HepG2 (cell line): Measurements from ENCODE around the gene NUP88. TPM values are rescaled to one million over a fixed set of nuclear protein-coding genes. Genes with fewer than 3 reads are reported as not detected.

Source experiments
- ATAC-seq: fragments of 200-7000 bp; cut with Tn5 transposase; 3 replicates; pipeline ENCODE4 v1.9.1; 2020; ENCODE audit warnings: mild to moderate bottlenecking, moderate library complexity
- BruUV-seq: library from RNA; stranded (reverse); fragments of 400-500 nt; replicated peaks from 2 replicates; lab custom pipeline; 2021; lab: Mats Ljungman, UMichigan
- CTCF ChIA-PET: fragments of 300-600 bp; formaldehyde crosslinking; extraction: SDS; loops from one replicate; lab custom pipeline; 2021; ENCODE audit warnings: low total read pairs, inconsistent platforms, low intra/inter-chr PET ratio; lab: Yijun Ruan, JAX
- POLR2A ChIA-PET: fragments of 350-600 bp; sonication (Branson Sonifier 250); formaldehyde crosslinking; loops from one replicate; lab custom pipeline; 2020; ENCODE audit warnings: antibody characterized with exemption, inconsistent platforms; lab: Yijun Ruan, JAX
- DNase-seq: peaks from one replicate; pipeline ENCODE4 v3.0.0-alpha.2; 2015; ENCODE audit warnings: low spot score
- FAIRE-seq: peaks from 3 replicates; lab custom pipeline; 2011; peaks lifted over from hg19 to GRCh38; lab: Jason Lieb, UNC
- H2AFZ ChIP-seq: one replicate; pipeline ENCODE4 v1.6.1; 2011; ENCODE audit warnings: low read length, inconsistent platforms
- H3K27ac ChIP-seq: fragments of 300-600 bp; 3 replicates; pipeline ENCODE4 v1.8.0; 2011; ENCODE audit warnings: mixed run types, mild to moderate bottlenecking, mixed read lengths, low read length, inconsistent platforms; ENCODE audit not compliant: insufficient read depth; ENCODE audit errors: extremely low read length
- H3K27me3 ChIP-seq, 2 experiments: fragments of 200-600 bp in 1 of 2; 2 replicates in 1 of 2; 3 replicates in 1 of 2; pipeline versions ENCODE4 v1.6.0 to v1.8.0; 2011; ENCODE audit warnings: low read length in 2 of 2, mild to moderate bottlenecking in 2 of 2, moderate library complexity in 2 of 2, inconsistent platforms in 1 of 2; ENCODE audit not compliant: insufficient read depth in 2 of 2, control insufficient read depth in 1 of 2
- H3K36me3 ChIP-seq, 2 experiments: fragments of 200-600 bp in 1 of 2; replicated peaks in 1 of 2; 2 replicates in 1 of 2; 3 replicates in 1 of 2; pipeline versions ENCODE4 v1.5.1 to v1.8.0; 2011; ENCODE audit warnings: low read length in 2 of 2, inconsistent platforms in 1 of 2; ENCODE audit not compliant: insufficient read depth in 2 of 2, control insufficient read depth in 1 of 2
- H3K4me1 ChIP-seq: 2 replicates; pipeline ENCODE4 v1.5.1; 2012; ENCODE audit warnings: low read length, inconsistent platforms; ENCODE audit not compliant: insufficient read depth
- H3K4me2 ChIP-seq: 2 replicates; pipeline ENCODE4 v1.6.0; 2011; ENCODE audit warnings: low read depth, low read length, inconsistent platforms
- H3K4me3 ChIP-seq, 3 experiments: fragments of 200-600 bp in 1 of 3; sonication (generic), shearing (Covaris generic) in 1 of 3; replicated peaks in 1 of 3; 2 replicates each; pipeline ENCODE4 v1.5.1; 2011 to 2016; ENCODE audit warnings: low read length in 3 of 3, inconsistent platforms in 2 of 3, low read depth in 2 of 3, mild to moderate bottlenecking in 2 of 3, control low read depth in 1 of 3, mixed read lengths in 1 of 3; ENCODE audit not compliant: insufficient read depth in 1 of 3
- H3K79me2 ChIP-seq: one replicate; pipeline ENCODE4 v1.6.1; 2011; ENCODE audit warnings: low read length, inconsistent platforms; ENCODE audit not compliant: insufficient read depth
- H3K9ac ChIP-seq: 2 replicates; pipeline ENCODE4 v1.6.0; 2011; ENCODE audit warnings: mild to moderate bottlenecking, low read depth, low read length, inconsistent platforms; ENCODE audit not compliant: insufficient read depth
- H3K9me3 ChIP-seq: 2 replicates; pipeline ENCODE4 v1.5.1; 2012; ENCODE audit warnings: mild to moderate bottlenecking, low read length
- H4K20me1 ChIP-seq: 2 replicates; pipeline ENCODE4 v1.6.0; 2011; ENCODE audit warnings: inconsistent platforms, mild to moderate bottlenecking, low read length, moderate library complexity; ENCODE audit not compliant: insufficient read depth
- CENPT ChIP-seq: sonication (generic); formaldehyde crosslinking; IDR thresholded peaks from 2 replicates; pipeline ENCODE4 v1.8.0; 2022; ENCODE audit warnings: low read depth, mild to moderate bottlenecking, moderate library complexity, missing genetic modification reagents
- CENPX ChIP-seq: sonication (generic); formaldehyde crosslinking; IDR thresholded peaks from 2 replicates; pipeline ENCODE4 v1.9.0; 2021; ENCODE audit warnings: mild to moderate bottlenecking, missing genetic modification reagents, moderate library complexity
- ETV5 ChIP-seq: IDR thresholded peaks from 2 replicates; pipeline ENCODE4 v1.6.1; 2018; ENCODE audit warnings: missing biosample characterization, missing genetic modification reagents, inconsistent platforms, borderline replicate concordance
- KLF6 ChIP-seq: IDR thresholded peaks from 2 replicates; pipeline ENCODE4 v1.8.0; 2016; ENCODE audit warnings: missing biosample characterization, missing genetic modification reagents
- MIXL1 ChIP-seq: IDR thresholded peaks from 2 replicates; pipeline ENCODE4 v1.6.1; 2016
- NFYB ChIP-seq: sonication (generic); formaldehyde crosslinking; IDR thresholded peaks from 2 replicates; pipeline ENCODE4 v1.4.0; 2020; ENCODE audit warnings: missing genetic modification reagents
- RBM22 ChIP-seq: fragments of 200-400 bp; formaldehyde crosslinking; optimal IDR thresholded peaks from 2 replicates; pipeline ENCODE3; 2017; ENCODE audit warnings: mild to moderate bottlenecking, low read length, moderate library complexity
- RFXAP ChIP-seq: sonication (generic); formaldehyde crosslinking; IDR thresholded peaks from 2 replicates; pipeline ENCODE4 v1.4.0; 2020; ENCODE audit warnings: missing genetic modification reagents, borderline replicate concordance
- SUZ12 ChIP-seq: fragments of 150-350 bp; IDR thresholded peaks from 2 replicates; pipeline ENCODE4 v1.6.1; 2014; ENCODE audit warnings: low read depth, low read length
- XBP1 ChIP-seq: sonication (generic); formaldehyde crosslinking; IDR thresholded peaks from 2 replicates; pipeline ENCODE4 v1.5.0; 2020; ENCODE audit warnings: missing genetic modification reagents
- ZBTB3 ChIP-seq: sonication (generic); formaldehyde crosslinking; IDR thresholded peaks from 2 replicates; pipeline ENCODE4 v1.4.0; 2020; ENCODE audit warnings: low read depth, mild to moderate bottlenecking, moderate library complexity, missing genetic modification reagents, borderline replicate concordance
- ZNF747 ChIP-seq: sonication (generic); formaldehyde crosslinking; IDR thresholded peaks from 2 replicates; pipeline ENCODE4 v1.8.1; 2023; ENCODE audit warnings: missing genetic modification reagents, mild to moderate bottlenecking, borderline replicate concordance
- ZSCAN9 ChIP-seq: IDR thresholded peaks from 2 replicates; pipeline ENCODE4 v1.6.1; 2016; ENCODE audit warnings: borderline replicate concordance
- WGBS: methylation state at CpG from one replicate; pipeline ENCODE4 v1.1.6; 2017; ENCODE audit warnings: low lambda C conversion rate; 5-methylcytosine and 5-hydroxymethylcytosine counted together
- in situ Hi-C: cut with HindIII; loops from 2 replicates; pipeline ENCODE4 v1.10.0; 2017; ENCODE audit warnings: low pct_unique_long_range_greater_than_20kb; ENCODE audit not compliant: extremely low pct_ligation_motif_present
- intact Hi-C: fragments of 100-400 bp; cut with micrococcal nuclease; formaldehyde crosslinking; loops from one replicate; pipeline ENCODE4 v1.10.0; 2022; ENCODE audit not compliant: unreplicated experiment
- polyA plus RNA-seq, 8 experiments: library from polyadenylated mRNA; depleted of rRNA in 3 of 8; stranded (reverse) in 7 of 8; unstranded in 1 of 8; fragments of >200 nt; fragmentation: Illumina TruSeq in 4 of 8; extraction: Trizol in 4 of 8; gene quantifications; 2 replicates each; pipeline versions ENCODE4 v1.2.1 to v1.2.3, GENCODE V29; 2011 to 2016; ENCODE audit warnings: low read depth in 4 of 8, missing spikeins in 1 of 8, mixed read lengths in 1 of 8; ENCODE audit not compliant: insufficient read depth in 1 of 8
- total RNA-seq, 5 experiments: library from RNA; depleted of rRNA; stranded (reverse); fragments of >200 nt; fragmentation: Illumina TruSeq; extraction: Trizol; gene quantifications; 2 replicates each; pipeline ENCODE4 v1.2.3, GENCODE V29; 2016; ENCODE audit warnings: low read depth in 1 of 5
- TF ChIP-seq, protein P1 (sequence below): sonication (generic); formaldehyde crosslinking; IDR thresholded peaks from 2 replicates; pipeline ENCODE4 v1.5.1; 2020; ENCODE audit warnings: missing genetic modification reagents, mild to moderate bottlenecking, borderline replicate concordance
- TF ChIP-seq, protein P2 (sequence below): sonication (generic); formaldehyde crosslinking; IDR thresholded peaks from 2 replicates; pipeline ENCODE4 v1.4.0; 2020; ENCODE audit warnings: missing genetic modification reagents; ENCODE audit errors: not compliant biosample characterization

Gene NUP88
- total and polyA plus RNA-seq, 2 of the 13 experiments (the other 11 are each of a cell fraction or from before 2014, with no cell fraction given): 48.2 to 130 TPM

DNA sequence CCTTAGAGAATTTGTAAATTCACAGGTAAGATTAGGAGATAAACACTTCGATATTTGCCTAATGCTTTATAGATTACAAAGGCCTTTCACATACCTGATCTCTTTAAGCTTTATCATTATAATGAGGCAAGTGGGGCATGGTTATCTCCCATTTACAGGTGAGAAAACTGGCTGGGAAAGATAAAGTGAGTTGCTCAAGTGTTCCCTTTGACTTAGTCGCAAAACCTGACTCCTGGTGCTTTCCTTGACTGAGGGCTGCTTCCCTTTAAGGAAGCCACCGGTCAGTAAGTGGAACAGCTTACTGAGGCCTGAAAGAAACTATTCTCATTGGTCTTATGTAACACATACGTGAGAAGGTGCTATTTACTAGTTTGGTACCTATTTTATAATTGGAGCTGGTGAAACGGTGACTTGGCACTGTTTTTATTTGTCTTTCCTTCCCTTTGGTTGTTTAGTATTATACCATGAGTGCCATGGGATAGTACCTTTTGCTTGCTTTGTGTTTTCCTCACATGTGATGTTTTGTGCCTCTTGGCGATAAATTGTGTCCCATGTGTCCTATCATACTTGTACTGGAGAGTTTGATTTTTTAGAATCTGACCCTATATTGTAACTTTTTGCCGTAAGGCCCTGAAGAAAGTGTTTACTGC, 57.2 kb downstream of the NUP88 start:
- 98% methylated on average over 7 of the region's 7 CpGs for WGBS
- CTCF ChIA-PET: no interaction called here
- no peak for ATAC-seq
- Histone ChIP-seq H3K9me3 (no peaks in the 10 kb centered on the region), H3K27me3 (no peaks in the 10 kb centered on the region), H3K79me2 (no peaks in the 10 kb centered on the region), H4K20me1 (no peaks in the 10 kb centered on the region), H2AFZ (no peak overlapping the region), H3K4me1 (no peaks in the 10 kb centered on the region), H3K36me3 (peaks cover 12 to 41% of the 10 kb centered on the region in 2 experiments), H3K4me3 (no peak overlapping the region), H3K27ac (no peak overlapping the region), H3K4me2 (no peak overlapping the region), H3K9ac (no peak overlapping the region)
- in situ Hi-C loops: no loop called here
- no peak for DNase-seq
- POLR2A ChIA-PET: no interaction called here
- intact Hi-C loops: no loop called here
- no TSS peak for BruUV-seq
- FAIRE-seq: no peak
- TF ChIP-seq MIXL1 (CRISPR knock-in tag): no peak
- TF ChIP-seq ZNF747 (CRISPR knock-in tag): no peak

DNA sequence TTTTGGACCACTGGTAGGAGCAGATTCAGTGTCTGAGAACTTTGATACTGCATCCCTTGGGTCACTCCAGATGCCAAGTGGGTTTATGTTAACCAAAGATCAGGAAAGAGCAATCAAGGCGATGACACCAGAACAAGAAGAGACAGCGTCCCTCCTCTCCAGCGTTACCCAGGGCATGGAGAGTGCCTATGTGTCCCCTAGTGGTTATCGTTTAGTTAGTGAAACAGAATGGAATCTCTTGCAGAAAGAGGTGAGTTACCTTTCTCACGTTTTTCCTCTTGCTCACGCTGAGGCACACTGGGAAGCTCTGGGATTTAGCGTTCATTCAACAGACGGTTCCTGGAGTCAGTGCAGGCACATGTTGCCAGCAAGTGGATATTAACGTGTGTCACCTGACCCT, 58.0 kb downstream of the NUP88 start:
- peaks cover 12 to 44% of the 10 kb centered on the region in 2 experiments for H3K36me3 ChIP-seq
- FAIRE-seq (no peak), ATAC-seq (no peak), DNase-seq (no peak)
- in situ Hi-C loops (no loop called here), intact Hi-C loops (no loop called here)
- no peaks in the 10 kb centered on the region for H3K9me3 ChIP-seq
- WGBS: 90% methylated on average over 9 of the region's 9 CpGs
- no peaks in the 10 kb centered on the region for H3K27me3 ChIP-seq
- H3K9ac ChIP-seq: no peak overlapping the region
- ChIA-PET POLR2A (no interaction called here), CTCF (no interaction called here)
- H3K27ac ChIP-seq: no peak overlapping the region
- H3K4me2 ChIP-seq: no peak overlapping the region
- no peaks in the 10 kb centered on the region for H3K4me1 ChIP-seq
- BruUV-seq: TSS peak; percentile 28
- no peak overlapping the region for H2AFZ ChIP-seq
- H3K4me3 ChIP-seq: no peak overlapping the region
- no peaks in the 10 kb centered on the region for H4K20me1 ChIP-seq
- no peaks in the 10 kb centered on the region for H3K79me2 ChIP-seq
- TF ChIP-seq ETV5 (CRISPR knock-in tag) (no peak), CENPT (CRISPR knock-in tag) (no peak), NFYB (no peak), RFXAP (CRISPR knock-in tag) (no peak), CENPX (CRISPR knock-in tag) (no peak), ZSCAN9 (CRISPR knock-in tag) (no peak), SUZ12 (no peak), KLF6 (no peak), RBM22 (no peak), XBP1 (no peak), ZBTB3 (CRISPR knock-in tag) (no peak)
- TF ChIP-seq, protein P1, sequence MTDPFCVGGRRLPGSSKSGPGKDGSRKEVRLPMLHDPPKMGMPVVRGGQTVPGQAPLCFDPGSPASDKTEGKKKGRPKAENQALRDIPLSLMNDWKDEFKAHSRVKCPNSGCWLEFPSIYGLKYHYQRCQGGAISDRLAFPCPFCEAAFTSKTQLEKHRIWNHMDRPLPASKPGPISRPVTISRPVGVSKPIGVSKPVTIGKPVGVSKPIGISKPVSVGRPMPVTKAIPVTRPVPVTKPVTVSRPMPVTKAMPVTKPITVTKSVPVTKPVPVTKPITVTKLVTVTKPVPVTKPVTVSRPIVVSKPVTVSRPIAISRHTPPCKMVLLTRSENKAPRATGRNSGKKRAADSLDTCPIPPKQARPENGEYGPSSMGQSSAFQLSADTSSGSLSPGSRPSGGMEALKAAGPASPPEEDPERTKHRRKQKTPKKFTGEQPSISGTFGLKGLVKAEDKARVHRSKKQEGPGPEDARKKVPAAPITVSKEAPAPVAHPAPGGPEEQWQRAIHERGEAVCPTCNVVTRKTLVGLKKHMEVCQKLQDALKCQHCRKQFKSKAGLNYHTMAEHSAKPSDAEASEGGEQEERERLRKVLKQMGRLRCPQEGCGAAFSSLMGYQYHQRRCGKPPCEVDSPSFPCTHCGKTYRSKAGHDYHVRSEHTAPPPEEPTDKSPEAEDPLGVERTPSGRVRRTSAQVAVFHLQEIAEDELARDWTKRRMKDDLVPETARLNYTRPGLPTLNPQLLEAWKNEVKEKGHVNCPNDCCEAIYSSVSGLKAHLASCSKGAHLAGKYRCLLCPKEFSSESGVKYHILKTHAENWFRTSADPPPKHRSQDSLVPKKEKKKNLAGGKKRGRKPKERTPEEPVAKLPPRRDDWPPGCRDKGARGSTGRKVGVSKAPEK: no peak
- TF ChIP-seq, protein P2, sequence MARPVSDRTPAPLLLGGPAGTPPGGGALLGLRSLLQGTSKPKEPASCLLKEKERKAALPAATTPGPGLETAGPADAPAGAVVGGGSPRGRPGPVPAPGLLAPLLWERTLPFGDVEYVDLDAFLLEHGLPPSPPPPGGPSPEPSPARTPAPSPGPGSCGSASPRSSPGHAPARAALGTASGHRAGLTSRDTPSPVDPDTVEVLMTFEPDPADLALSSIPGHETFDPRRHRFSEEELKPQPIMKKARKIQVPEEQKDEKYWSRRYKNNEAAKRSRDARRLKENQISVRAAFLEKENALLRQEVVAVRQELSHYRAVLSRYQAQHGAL (CRISPR knock-in tag): no peak
